Measurements from ENCODE around the gene FRMPD4.

Gene FRMPD4

DNA sequence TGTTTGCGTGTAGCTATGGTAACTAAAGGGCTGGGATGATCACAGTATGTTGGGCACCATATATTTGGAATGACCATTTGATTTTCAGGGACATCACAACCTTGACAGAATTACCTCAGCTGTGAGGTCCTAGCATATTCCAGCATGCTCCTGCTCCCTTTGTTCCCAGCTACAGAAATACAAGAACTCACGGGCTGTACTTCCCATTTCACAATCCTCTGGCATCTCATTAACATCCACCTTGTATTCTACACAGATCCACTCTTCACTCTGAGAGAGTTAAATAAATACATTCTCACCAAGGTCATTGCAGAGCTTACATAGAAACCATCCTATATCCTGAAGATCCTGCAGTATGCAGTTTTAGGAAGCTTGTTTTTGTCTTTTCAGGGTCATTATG lies 169.7 kb downstream of the FRMPD4 start:
- no peak for DNase-seq

DNA sequence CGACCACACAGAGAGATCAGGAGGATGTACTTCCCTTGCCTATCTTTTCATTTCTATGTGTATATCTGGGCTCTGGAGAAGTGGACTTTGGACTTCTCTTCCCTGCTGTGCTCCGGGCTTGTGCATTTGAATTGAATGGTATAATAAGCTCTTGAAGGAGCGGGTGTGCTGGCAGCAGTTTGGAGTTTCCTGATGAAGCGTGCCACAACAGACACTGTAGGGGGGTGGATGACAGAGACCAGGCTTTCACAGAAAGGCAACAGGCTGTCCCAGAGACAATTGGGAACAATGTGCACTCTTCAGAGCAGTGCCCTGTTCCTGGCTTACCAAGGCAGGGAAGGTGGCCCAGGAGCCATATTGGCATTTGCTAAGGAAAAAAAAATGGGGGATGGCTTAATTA lies 170.1 kb downstream of the FRMPD4 start:
- no peak for DNase-seq

DNA sequence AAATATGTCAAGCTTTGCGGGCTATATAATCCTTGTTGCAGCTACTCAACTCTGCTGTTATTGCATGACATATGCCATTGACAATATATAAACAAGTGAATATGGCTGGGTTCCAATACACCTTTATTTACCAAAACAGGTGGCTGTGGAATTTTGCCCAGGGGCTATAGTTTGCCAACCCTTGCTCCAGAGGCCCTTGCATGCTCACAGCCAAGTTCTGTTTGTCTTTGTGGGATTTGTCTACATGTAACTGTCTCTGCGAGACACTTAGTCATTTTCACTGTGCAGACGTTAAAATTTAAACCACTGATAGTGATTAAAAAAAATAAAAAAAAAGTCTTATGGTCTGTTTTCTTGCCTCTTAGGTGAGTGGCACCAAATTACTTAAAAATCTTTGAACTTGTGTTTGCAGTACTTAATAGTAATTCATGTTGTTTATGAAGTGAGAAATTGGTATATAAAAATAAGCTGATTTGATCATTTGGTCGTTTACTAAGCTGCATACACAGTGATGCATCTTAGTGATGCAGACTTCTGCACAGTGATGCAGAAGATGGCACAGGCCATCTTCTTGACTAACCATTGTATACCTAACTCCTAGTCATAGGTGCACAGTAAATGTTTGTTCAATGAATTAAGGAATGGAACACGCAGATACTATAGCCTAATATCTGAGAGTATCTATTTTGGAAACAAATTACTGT lies 170.9 kb downstream of the FRMPD4 start:
- no peak for DNase-seq

DNA sequence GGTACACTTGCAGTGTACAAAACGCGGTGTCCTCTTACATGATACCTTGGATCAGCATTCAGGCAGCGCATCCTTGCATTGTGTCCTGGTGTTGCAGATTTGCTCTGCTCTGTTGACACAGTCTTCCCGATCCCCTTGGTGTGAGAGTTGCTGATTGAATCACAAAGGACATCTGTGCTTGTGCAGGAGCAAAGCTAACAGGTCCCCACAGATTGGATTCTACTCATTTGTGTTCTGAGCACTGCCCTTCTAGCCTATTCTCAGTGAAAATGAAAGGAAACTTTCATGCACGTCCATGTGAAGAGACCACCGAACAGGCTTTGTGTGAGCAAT lies 171.4 kb downstream of the FRMPD4 start:
- DNase-seq = no peak

DNA sequence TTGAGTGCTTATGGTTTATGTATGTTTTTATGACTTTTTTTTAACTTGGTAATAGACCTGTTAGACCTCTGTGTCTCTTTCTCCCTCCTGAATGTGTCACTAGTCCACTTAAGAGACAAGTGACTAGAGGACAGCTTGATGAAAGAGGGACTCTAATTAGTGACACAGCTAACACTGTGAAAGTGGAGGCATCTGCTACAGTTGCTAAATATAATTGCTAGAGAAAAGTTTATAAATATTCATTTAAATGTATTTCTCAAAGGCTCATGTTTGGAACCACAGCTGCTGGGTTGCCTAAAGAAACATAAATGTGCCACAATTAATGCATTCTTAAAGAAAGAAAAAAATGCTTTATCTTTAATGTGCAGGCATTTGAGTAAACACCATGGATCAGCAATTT lies 176.4 kb downstream of the FRMPD4 start:
- no peak for DNase-seq

DNA sequence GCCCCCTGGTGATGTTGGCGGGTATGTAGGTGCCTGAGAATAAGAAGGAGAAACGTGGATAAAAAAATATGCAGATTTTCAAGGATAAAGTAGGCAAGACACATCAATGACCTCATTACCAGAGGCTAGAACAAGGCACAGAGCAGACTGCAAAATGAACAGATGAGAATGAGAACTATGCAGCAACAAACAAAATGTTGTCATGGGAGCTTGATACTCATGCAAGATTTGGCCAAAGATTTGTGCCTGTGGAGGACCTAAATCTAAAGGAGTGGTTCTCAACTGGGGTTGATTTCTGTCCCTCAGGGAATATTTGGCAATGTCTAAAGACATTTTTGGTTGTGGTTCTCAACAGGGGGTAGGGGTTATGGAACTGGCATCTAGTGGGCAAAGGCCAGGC lies 177.3 kb downstream of the FRMPD4 start:
- no peak for DNase-seq

DNA sequence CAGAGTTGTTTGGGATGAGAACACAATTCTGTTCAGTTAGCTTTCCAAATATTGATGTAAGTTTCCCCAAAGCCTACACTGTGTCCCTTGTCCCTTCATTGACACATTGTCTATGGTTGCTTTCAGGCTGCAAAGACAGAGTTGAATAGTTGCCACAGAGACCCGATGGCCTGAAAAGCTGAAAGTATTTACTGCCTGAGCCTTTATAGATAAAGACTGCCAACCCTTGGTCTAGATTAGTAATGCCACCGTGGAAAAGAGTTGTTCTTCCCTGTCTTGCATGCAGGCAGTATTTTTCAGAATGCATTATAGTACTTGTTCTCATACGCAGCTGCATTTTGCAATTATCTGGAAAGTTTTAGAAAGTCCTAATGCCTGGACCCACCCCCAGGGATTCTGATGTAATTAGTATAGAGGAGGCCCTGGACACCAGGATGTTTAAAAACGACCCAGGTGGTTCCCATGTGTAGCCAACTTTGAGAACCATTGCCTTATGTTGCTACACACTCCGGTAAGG lies 180.8 kb downstream of the FRMPD4 start:
- no peak for DNase-seq

DNA sequence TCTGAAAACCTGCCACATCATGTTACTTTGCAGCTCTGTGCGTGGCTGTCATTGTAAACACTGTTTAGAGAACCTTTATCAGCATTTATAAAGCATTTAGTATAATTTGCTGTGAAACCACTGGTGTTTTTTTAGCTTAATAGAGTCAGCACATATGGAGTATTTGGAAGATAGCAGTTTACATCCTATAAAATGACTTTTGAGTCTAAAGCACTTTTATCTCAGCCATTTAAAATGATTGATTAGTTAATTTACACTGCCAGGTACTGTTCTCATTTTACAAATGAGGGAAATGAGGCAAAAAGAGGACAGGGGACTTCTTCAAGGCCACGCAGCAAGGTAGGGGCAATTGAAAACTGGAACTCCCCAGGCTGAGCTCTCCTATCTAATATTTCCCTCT lies 181.7 kb downstream of the FRMPD4 start:
- DNase-seq = no peak

DNA sequence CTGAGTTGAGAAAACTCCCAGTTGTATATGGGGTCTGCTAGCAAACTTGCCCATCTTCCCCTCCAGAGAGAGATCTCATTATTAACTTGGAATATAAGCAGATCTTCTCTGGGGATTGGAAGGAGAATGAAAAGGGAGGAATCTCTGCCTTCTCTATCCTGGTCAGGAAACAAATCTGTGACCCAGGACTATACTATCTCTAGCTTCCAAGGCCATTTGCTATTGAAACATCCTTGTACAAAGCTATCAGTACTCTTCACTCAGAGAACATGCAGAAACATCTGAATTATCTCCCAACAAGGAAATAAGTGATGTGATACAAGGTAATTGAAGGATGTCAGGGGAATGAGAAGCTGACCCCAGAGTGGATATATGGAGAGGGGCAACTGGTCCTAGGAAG lies 183.8 kb downstream of the FRMPD4 start:
- no peak for DNase-seq

DNA sequence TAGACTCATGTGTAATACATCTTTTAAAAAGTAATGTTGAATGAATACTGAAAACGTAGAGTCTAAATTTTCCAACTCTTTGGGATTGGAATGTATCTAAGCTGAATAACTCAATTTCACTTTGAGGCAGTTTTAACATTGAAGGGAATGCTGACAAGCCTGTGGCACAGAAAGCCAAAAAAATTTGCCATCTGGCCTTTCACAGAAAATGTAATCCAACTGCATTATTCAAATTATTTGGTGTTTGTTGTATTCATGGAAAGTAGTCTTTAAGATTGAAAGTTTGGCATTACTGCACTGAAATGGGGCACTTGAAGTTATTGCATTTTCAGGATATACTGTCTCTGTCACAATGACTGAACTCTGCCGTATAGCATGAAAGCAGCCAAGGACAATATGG lies 186.9 kb downstream of the FRMPD4 start:
- DNase-seq = no peak

DNA sequence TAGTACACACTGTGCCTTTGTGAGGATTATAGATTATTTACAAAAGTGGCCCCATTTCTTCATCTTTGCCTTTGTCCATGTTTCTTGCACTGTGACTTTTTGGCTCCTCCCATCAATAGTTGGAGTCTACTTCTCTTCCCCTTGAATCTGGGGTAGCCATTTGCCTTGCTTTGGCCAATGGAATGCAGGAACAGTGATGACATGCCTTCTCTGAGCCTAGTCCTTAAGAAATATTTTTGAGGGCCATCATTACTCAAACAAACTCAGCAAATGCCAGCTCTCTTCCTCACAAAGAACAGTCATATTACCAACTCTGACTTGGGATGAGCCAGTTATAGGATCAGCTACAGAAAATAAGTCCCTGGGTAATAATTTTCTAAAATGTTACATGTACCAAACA lies 189.6 kb downstream of the FRMPD4 start:
- no peak for DNase-seq

DNA sequence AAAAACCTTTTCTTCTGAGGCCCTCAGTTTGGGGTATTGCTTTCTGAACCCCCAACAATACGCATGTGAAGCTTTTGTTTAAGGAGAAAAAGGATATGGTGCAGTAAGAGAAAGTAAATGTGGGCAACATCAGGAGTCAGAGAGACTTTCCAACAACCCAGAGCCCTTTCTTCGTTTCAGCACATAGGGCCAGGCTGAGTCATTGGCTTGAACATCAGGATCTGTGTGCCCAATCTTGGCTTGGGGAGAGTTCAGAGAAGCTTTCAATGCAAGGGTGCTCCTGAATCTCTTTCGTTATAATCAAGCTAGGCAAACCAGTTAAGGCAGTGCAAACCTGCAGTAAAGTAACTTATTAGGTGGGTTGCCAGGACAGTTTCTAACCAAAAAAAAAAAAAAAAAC lies 191.2 kb downstream of the FRMPD4 start:
- no peak for DNase-seq

DNA sequence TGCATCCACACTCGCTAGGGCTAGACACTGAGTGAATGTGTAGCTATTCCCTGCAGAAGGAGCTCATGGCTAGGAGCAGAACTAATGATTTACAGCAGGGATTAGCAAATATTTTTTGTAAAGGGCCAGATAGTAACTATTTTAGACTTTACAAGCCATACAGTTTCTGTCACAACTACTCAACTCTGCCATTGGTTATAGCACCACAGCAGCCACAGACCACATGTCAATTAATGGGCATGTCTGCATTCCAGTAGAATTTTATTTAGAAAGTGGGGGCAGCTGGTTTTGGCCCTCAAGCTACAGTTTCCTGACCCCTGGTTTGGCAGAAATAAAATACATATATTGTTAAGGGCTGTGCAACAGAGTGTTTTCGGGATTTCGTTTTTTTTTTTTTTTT lies 192.6 kb downstream of the FRMPD4 start:
- DNase-seq = no peak

DNA sequence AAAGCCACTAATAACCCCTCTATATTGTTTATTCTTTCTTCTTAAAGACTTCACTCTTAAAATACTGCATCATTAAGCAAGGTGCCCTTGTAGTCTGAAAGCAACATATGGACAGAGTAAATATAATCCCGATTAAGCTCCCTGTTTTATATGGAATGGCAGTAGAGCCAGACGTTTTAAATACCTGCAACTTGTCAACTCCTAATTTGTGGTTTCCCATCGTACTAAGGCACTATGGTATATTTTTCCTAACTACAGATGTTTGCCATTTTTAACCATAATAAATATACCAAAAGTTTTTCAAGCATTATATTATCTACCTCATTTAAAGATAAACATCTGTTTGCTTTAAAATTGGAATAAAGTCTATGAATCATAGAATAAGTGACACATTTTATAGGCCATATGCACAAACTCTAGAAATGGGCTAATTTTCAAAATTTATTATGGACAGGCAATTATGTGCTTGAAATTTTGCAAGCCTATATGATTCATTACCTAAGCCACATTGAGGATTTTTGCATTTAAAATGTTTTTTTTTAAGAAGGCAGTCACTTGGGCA lies 194.6 kb downstream of the FRMPD4 start:
- DNase-seq = no peak

DNA sequence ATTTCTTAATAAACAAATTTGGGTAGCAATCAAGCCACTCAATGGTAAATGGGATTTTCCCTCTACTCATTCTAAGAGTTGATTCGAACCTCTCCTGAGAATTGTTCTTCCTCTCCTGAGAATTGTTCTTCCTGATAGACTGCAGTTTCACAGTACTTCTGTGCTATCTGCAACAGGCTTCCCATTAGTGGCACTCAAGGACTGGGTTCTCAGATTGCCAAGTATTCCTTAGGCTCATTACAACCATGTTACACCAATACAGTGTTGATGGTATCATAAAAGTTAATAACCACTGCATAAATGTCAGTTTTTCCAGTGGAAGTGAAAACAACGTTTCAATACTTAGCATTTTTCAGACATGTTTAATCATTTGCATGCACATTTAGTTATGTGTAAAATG lies 201.6 kb downstream of the FRMPD4 start:
- no peak for DNase-seq

DNA sequence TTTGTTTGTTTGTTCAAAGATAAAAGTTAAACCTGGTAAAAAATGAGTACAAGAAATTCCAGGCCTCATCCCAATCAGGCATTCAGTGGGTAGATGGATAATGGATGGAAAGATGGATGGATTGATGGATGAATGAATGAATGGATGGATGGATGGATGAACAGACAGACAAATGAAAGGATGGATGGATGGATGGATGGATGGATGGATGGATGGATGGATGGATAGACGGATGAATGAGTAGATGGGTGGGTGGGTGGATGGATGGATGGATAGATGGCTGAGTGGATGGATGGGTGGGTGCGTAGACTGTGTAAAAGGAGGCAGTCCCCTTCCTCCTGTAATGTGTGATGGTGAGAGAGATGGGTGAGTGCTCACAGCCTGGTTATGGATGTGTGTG lies 206.7 kb downstream of the FRMPD4 start:
- DNase-seq = no peak

DNA sequence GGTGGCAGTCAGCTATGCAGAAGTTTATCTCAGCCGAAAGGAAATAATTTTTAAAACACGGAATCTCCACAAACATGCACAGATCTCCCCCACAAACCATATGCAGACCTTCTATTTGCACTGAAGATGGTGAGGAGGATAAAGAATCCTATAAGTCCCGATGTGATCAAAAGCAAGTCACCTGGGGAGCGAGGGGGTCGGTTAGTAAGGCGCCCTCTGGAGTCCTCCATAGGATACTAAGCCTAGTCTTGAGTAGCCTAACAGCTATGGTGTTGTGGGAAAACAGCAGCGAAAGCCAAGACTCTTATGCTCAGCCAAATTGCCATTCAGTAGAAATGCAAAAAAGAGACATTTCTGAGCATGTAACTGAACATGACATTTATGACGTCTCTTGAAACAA lies 210.9 kb downstream of the FRMPD4 start:
- no peak for DNase-seq

DNA sequence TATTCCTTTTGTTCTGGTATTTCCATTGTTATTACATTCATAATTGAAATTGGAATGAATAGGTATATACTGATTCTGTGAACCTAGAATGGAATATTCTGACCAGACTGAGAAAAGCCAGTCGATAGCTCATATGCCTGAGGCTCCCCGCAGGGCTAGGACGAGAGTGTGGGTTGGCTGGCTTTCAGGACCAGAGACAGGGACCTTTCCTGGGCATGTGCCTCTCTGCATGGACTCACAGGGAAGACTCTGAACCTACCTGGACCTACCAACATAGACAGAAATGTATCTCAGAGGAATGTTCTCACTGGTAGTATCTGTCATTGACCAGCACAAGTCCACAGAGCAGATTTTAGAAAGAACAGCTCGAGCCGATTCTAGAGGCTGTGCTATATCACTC lies 214.6 kb downstream of the FRMPD4 start:
- no peak for DNase-seq

DNA sequence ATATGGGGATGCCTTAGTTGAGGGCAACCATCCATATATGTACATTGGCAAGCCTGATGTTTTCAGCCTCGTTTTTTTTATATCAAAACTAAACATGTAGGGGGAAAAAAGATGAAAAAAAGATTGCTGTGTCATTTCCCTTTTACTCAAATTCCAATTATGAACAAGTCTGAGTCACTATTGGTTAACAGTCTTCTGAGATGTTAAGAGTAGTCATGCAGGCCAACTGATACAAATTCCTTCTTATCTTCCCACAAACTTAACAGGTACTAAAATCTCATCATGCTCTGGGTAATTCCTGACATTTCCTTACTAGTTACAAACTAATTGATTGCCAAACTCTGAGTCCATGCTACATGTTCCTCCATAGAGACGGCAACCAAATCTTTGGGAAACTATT lies 222.1 kb downstream of the FRMPD4 start:
- DNase-seq = no peak

DNA sequence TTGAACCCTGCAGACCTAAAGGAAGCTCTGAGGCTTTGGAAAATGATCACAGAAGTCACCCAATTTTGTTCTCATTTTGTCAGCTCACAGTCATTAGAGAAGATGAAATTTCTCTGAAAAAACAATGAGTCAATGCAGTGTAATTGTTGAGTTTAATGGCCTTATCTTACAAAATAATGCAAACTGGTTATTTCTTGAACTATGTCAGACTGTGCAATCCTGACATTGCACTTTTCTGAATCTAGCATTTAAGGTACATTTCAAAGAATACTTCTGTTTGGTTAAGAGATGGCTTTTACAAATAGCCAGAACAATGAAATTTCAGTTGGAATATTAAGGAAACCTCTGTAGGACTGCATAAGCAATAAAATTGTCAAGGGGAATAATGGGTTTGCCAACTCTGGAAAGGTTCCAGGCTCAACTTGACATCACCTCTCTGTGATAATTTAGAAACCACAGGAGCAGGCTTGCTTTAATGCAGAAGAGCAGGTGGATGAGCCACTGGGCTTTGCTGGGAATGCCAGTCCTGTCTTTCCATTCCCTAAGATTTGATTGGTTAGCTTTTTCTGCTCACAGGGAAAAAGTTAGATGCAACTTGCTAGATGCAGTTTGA lies 222.8 kb downstream of the FRMPD4 start:
- DNase-seq = no peak

DNA sequence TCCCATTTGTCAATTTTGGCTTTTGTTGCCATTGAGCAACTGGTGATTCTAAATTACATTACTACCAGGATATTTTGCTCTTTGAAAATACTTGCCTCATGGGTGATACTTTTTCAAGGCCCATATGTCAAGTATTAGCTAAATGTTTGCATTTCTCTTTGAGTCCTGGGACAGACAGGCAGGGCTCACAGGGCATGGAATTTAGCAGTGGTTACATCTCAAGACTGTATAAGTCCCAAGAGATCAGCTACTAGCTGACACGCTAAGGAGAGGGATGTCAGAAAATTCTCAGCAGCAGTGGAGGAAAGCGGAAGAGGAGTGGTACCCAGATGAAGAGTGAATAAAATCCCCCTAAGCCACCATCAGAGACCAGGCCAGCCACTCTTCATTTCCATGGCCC lies 224.9 kb downstream of the FRMPD4 start:
- no peak for DNase-seq

DNA sequence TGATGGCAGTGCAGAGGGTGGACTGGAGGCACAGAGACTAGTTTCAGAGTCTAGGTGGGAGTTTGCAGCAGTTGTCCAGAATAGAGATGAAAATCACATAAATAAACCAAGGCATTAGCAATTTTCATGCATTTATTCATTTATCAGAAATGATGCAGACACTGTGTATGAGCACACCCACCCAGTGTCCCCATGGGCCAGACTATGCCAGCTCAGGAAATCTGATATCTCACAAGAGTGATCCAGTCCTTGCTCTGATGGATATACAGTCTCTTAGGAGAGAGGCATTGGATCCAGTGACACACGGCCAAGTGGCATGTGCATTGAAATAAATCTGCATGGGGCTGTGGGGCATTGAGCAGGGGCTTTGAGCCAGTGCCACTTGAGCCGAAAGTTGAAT lies 228.2 kb downstream of the FRMPD4 start:
- no peak for DNase-seq

DNA sequence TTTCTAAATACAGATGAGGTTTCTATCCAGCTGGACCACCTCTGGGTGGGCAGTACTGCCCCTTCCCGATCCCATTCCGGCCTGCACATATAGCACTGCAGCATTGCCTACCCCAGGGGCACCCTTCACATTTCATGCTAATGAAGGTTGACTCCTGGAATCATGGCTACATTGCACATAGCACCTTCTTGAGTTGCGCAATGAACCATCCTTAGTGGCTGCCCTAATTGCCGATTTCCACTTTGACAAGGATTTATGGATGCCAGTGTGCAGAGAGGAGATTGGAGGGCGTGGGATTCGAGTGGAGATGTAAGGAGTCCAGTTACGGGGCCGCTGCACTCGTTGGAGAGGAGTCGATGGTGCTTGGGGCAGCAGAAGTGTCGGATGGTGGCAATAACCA lies 229.0 kb downstream of the FRMPD4 start:
- no peak for DNase-seq

DNA sequence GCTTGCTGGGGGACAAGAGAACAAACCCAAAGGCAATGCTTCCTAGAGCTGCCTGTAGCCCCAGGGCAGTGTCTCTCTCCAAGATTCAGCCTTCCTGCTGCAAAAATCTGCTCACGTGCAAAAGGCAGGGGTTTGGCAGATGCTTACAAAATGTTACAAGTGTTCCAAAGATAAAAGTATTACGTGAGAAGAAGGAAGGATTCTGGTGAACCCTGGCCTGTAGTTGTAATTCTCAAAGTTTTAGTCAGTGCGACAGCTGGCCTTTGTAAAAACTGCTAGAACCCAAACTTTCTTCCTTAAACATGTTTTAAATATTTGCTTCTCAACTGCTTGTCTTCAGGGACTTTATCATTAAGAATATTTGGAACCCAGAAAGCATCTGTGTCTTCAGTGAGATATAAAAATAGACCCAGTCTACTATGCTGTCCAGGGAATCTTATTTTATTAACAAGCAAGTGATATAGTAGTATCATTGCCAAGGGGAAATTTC lies 232.3 kb downstream of the FRMPD4 start:
- peak; percentile 26 for DNase-seq

DNA sequence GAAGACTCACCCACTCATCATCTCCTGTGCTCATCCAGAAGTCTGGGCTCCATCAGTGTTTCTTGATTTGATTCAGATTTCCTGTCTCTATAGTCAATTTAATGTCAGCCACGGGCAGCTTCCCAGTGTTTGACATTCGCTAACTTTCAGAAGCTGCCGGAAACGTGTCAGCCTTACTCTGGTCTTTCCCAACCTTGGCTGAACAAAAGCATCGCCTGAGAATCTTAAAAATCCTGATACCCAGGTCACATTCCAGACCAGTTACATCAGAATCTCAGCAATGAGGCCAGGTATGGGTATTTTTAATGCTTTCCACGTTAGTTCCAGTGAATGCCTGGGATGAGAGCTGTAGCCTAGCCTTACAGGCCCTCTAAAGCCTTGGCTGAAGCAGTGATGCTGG lies 233.8 kb downstream of the FRMPD4 start:
- DNase-seq = no peak

All from femur (tissue), 1 donor.